ENCODE data around the gene LNPEP.
A peak's percentile ranks its signal among the peaks of the same experiment; 100 is the strongest.
"Not testable (repeated sequence)": the region's sequence is repeated elsewhere in the genome, so short reads cannot be mapped to it uniquely, and the experiment has no call there.

LNPEP gene

DNA sequence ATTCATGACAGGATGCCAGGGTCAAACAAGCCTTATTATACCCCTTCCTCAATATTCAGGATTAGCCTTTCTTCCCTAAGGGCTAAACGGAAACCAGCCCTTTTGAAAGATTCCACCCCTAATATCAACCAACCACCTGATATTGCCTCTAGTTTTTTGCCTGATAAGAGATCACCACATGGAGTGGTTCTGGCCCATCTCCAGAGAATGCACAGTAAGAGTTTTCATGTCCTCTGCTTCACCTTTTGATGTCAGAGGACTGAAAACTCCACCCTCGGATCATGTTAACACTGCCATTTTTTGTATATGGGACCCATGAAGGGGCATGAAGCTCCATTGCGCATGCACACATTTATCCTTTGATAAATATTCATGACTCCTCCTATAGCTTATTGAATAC, 5.8 kb upstream of the LNPEP start:
- DNase-seq (ENCODE audit: low read depth): no peak

DNA sequence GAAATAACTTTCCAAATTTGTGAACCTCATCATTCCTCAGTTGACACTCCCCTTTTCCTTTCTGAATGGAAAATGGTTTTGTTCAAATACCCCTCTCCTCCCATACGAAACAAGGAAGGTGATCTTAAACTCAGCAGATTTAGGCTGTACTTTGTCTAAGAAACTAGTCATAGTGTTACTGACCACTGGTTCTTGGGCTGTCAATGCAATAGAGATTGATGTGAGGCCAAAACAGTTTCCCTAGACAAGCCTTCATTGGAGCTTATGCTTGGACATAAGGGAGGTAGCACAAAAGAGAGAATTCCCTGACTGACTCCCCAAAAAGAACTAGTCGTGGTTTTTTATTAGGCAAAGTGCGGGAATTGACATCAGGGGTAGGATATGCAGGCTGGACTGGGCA, 5.3 kb upstream of the LNPEP start:
- no peak for DNase-seq (ENCODE audit: low read depth)

DNA sequence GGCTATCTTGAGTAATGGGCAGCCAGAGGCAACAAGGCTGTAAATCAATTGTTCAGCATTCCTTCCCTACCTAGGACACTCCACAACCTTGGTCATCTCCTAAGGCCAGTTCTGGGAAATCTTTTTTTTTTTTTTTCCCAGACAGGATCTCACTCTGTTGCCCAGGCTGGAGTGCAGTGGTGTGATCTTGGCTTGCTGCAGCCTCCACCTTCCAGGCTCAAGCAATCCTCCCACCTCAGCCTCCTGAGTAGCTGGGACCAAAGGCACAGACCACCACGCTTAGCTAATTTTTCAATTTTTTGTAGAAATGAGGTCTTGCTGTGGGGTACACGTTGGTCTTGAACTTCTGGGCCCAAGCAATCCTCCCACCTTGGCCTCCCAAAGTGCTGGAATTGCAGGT, 4.8 kb upstream of the LNPEP start:
- not testable (repeated sequence) for DNase-seq (ENCODE audit: low read depth)

DNA sequence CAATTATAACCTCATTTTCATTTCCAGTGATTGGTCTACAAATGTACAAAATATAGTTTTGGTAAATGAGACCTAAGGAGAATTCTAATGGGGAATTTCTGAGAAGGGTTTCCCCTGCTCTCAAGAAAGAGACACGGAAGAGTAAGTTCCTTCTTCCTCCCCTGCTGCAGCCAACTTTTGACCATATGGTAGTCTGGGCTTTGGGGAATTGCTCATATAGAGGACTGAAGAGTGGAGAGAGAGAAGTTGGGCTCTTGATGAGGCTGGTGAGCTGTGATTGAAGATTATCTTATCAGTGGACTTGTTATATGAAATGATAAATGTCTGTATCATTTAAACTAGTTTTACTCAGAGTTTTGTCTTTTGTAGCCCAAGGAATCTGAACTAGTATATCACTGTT, 4.3 kb upstream of the LNPEP start:
- no peak for DNase-seq (ENCODE audit: low read depth)

DNA sequence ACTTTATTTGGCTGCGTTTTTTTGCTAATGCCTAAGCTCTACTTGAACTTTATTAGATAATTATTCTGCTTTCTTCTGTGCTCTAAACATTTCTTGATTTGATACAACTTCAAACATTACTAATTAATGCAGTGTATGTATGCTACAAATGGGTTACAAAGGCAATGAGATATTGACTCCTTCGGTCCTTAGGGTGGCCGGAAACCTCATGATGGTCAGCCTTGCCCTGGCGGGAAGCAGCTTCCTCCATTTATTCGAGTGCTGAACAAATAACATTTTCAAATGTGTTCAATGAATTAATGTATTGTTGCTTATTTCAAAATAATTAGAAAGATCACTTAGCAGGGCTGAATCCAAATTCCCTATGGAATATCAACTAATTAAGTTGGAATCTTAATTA, 3.9 kb upstream of the LNPEP start:
- DNase-seq (ENCODE audit: low read depth): no peak

GRCh38 chr5:96933764-96934707, 1.8 kb upstream of the LNPEP start:
- no peak for DNase-seq (ENCODE audit: low read depth)

- DNase-seq (ENCODE audit: low read depth): peak; percentile 87
Observed at GRCh38 chr5:96934708-96935558, 947 bp upstream of the LNPEP start.

- DNase-seq (ENCODE audit: low read depth): peak; percentile 27
Observed at GRCh38 chr5:96936431-96937320, 796 bp downstream of the LNPEP start.

DNA sequence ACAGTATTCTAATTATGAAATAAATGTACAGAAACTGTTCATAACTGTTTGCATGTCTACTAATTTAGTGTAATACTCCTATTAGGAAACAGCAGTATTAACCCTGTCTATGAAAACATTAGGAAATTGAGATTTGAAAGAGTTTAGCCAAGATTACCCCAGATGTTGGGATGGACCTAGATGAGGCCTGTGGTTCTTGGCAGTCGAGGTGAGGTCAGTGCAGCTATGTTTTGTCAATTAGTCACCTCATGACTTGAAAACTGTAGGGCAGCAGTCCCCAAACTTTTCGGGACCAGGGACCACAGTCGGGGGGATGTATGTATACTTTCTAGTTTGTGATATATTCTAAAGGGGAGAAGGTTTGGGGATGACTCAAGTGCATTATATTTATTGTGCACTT, 4.7 kb downstream of the LNPEP start:
- DNase-seq (ENCODE audit: low read depth): no peak

- no peak for DNase-seq (ENCODE audit: low read depth)
Observed at GRCh38 chr5:96941140-96941539, 5.3 kb downstream of the LNPEP start.

GRCh38 chr5:96942078-96942477, 6.2 kb downstream of the LNPEP start:
- no peak for DNase-seq (ENCODE audit: low read depth)

- no peak for DNase-seq (ENCODE audit: low read depth)
Observed at GRCh38 chr5:96942911-96943310, 7.0 kb downstream of the LNPEP start.

GRCh38 chr5:96943799-96944198, 7.9 kb downstream of the LNPEP start:
- DNase-seq (ENCODE audit: low read depth): no peak

DNA sequence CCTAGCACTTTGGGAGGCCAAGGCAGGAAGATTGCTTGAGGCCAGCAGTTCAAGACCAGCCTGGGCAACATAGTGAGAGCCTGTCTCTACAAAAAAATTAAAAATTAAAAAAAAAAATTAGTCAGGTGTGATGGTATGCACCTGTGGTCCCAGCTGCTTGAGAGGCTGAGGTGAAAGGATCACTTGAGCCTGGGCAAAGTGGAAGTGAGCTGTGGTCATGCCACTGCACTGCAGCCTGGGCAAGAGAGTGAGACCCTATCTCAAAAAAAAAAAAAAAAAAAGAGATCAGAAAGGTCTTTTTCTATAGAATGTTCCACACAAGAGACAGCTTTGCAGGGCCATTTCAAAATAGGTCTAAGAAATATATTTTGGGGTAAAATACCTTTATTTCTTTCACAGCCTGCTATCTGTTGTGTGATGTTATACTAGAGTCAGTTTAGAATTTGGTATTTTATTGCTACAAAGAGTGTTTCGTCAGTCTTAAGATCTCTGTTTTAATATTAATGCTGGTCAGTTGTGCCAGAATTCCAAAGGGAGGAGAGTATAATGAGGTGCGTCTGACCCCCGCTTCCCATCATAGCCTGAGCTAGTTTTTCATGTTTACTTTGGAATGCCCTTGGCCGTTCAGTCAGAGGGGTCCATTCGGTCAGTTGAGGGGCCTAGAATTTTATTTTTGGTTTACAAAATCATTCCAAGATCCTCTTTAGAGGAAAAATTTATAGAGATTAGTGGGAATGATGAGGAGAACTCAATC, 9.4 kb downstream of the LNPEP start:
- DNase-seq (ENCODE audit: low read depth): no peak

DNA sequence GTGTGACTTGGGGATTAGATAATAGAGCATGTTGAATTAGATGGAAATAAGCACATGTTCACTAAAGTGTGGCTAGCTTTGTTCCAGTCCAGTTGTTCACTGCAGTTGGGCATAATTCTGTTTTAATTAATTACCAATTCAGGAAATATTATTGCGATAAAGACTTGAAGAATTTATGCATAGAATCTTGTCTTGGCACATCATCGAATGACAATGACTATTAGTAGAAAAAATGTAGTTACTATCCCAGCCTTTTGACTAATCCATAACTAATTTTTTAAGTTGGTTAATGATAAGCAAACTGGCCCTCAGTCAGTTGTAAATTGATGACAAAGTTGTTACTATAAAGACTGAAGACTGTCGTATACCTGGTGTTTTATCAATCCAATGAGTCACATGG, 10.5 kb downstream of the LNPEP start:
- no peak for DNase-seq (ENCODE audit: low read depth)

GRCh38 chr5:96952118-96952750, 16.4 kb downstream of the LNPEP start:
- no peak for DNase-seq (ENCODE audit: low read depth)

GRCh38 chr5:96952974-96953730, 17.3 kb downstream of the LNPEP start:
- DNase-seq (ENCODE audit: low read depth): no peak

DNA sequence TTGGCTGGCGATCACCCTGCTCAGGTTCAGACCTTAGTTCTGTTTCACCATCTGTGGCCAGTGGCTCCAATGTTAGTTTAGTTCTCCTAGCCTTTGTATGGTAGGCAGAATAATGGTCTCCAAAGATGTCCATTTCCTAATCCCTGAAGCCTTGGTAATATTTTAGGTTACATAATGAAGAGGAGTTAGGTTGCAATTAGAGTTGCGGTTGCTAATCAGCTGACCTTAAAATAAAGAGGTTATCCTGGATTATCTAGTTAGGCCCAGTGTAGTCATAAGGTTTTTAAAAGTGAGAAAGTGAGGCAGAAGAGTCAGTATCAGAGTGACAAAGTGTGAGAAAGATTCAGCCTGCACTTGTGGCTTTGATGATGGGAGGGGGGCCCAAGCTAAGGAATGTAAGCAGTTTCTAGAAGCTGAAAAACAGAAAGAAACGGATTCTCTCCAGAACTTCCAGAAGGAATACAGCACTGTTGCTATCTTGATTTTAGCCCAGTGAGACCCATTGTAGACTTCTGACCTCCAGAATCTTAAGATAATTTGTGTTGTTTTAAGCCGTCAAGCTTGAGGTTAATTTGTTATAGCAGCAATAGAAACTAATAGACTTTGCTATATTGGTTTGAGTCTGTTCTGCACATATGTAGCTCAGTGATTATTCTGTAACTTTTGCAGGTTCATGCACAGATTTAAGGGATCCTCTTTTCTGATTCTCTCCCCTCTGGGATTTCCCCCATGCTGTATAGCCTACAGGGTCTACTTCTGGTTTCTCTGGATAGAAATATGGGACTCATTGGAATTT, 21.6 kb downstream of the LNPEP start:
- no peak for DNase-seq (ENCODE audit: low read depth)

DNA sequence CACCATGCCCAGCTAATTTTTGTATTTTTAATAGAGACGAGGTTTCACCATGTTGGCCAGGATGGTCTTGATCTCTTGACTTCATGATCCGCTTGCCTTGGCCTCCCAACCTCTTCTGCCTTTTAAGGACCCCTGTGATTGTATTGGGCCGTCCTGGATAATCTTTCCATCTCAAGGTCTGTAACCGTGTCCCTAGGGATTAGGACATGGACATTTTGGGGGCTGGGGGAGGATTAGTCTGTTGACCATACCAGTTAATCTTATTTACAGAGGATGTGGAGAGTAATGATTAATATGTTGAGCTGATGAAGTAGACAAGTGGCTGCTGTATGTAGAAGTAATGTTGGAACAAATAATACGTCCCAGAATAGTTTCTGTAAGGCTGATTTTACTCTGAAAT, 23.1 kb downstream of the LNPEP start:
- DNase-seq (ENCODE audit: low read depth): no peak

Data from activated T-cell treated with anti-CD3 and anti-CD28 coated beads for 1 hour (primary cell).